NOMO-1 treated with DMSO at 0.1 percent for 48 hours (cell line): ENCODE measurements around the gene SMARCE1.

Experiments used
- DNase-seq: peaks from one replicate; lab custom pipeline; 2025; ENCODE audit not compliant: unreplicated experiment; lab: John Stamatoyannopoulos, UW

SMARCE1 gene

DNA sequence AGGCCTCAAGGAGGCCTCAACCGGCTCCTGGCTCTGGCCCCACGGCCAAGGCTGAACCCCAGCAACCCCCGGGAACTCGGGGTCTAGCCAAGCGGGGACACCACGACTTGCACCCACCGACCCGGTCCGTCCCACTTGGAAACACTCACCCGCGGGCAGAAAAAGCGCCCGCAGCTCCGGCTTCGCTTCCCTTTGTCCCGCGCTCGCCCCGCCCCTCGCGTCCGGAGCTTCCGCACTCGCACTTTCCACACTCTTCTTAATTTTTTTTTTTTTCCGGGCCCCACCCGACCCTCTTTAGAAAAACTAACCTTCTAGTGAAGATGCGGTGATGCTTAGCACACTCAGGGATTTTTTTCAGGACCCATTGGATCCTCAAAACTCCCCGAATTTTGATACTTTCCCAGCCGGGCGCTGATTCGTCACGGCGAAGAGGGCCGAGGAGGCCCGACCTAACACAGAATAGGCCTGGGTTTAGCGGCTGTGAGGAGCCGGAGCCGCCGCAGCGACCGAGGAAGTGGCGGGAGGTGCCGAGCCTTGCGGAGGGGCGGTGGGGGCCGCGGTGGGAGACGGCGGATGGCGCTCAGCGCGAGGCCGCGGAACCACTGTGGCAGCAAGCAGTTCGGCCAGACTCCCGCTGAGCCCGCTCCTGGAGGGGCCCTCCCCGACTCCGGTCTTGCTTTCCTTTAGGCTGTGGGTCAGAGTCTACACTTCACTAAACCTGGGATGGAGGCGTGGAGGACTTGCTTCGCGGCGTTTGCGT lies at the start of gene SMARCE1:
Gene SMARCE1, minus strand, starts transcription at position 195 of the 760 bp plus-strand sequence. CDS start 2,016 bp downstream, outside the sequence.
- peak; percentile 55 for DNase-seq

- DNase-seq = no peak
Observed at GRCh38 chr17:40697297-40697696, 49.7 kb upstream of the SMARCE1 start.

- DNase-seq = no peak
Observed at GRCh38 chr17:40696651-40697072, 49.0 kb upstream of the SMARCE1 start.

GRCh38 chr17:40695874-40696472 lies 48.4 kb upstream of the SMARCE1 start:
- no peak for DNase-seq

DNA sequence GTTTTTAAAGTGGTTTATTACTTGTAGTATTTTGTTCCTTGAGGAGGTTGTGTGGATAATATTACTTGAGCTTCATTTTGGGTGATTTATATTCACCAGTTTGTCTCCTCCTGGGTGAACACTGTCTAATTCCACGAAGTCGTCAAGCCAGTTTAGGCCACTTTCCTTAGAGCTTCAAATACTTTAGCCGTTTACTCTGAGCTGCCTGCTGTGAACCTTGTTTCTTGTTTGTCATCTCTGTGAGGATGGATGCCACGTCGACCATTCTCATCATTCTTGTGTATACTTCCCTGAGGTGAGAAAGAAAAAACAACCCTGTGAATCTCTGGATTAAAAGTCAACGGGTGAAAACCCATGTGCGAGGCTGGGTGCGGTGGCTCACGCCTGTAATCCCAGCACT lies 47.0 kb upstream of the SMARCE1 start:
- DNase-seq = no peak

DNA sequence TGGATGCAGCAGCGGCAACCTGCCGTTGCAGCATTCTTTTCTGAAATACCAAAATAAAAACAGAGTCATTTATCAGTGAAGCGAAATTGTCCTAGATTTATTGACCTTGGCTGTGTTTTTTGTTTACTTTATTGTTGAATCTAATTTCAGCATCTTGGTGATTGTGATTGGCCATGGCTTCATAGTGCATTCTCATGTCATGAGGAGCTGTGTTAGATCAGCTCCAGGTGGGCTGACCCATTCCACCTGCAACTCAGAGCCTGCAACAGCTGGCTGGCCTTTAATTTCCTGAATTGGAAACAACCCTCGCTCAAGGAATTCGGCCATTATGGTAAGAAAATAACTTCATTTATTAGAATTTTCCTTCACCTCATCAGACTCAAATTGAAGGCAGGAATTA lies 39.5 kb upstream of the SMARCE1 start:
- DNase-seq = no peak

DNA sequence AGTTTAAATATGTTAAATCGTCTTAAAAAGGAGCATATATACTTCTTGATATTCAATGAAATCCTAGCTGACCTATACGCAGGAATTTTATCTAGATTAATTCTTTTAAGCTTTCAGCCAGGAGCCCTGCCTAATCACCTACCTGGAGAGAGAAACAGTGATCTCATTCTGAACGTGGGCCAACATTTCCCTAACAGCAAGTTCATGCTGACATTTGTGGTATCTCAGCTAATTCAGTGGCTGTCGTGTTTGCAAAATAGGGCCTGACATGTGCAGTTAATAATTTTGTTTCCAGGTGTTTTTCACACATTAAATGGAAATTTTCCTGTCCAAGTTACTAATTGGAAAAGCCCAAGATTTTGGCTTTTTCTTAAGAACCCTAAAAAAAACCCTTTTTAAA lies 38.6 kb upstream of the SMARCE1 start:
- DNase-seq = no peak

GRCh38 chr17:40680998-40681397 lies 33.4 kb upstream of the SMARCE1 start:
- no peak for DNase-seq

GRCh38 chr17:40679523-40679907 lies 31.9 kb upstream of the SMARCE1 start:
- peak; percentile 44 for DNase-seq

DNA sequence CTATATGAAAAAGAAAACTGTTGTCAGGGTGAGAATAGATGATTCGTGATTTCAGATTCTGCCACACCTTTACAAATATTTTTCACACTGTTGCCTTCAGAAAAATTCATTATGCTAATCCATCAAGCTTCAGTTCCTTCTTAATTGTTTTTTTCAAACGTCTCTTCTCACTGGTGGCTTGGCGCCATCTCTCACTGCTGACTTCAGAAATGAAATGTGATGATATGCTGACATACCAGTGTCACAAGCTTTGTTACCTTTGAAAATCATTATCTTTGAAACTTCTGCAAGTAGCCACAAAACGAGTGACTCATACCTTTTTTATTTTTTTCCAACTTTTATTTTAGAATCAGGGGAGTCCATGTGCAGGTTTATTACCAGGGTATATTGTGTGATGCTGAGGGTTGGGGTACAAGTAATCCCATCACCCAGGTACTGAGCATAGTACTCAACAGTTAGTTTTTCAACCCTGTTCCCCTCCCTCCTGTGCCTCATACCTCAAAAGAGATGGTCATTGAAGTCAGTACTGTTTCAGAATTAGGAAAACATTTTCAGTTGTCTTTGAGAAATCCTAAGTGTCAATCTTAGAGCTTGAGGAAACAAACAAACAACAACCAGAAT lies 31.4 kb upstream of the SMARCE1 start:
- DNase-seq = peak; percentile 43

- DNase-seq = peak; percentile 95
Observed at GRCh38 chr17:40675905-40676304, 28.3 kb upstream of the SMARCE1 start.

- DNase-seq = no peak
Observed at GRCh38 chr17:40672654-40673053, 25.0 kb upstream of the SMARCE1 start.

DNA sequence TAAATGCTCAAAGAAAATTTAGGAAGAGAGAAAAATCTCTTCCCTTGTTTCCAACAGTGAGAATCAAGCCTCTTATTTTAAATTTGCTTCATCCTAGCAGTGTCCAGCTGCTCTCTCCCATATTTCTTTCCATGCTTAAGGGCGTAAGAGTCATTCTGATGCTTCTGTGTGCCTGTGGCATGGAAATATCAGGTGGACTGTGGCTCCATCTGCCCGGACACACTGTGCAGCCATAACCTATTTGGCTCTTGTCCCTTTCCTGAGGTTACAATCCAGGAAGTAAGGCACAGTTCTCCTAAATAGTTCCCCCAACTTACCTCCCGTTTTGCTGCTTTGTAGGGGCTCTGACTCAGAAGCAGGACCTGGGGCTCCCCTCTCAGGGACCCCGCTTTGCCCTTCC lies 23.7 kb upstream of the SMARCE1 start:
- DNase-seq = no peak

GRCh38 chr17:40666331-40666730 lies 18.7 kb upstream of the SMARCE1 start:
- no peak for DNase-seq

GRCh38 chr17:40664582-40665333 lies 17.1 kb upstream of the SMARCE1 start, which contains the start of gene KRT222:
Gene KRT222 (minus strand): TSS chr17:40665177. CDS start chr17:40665099, 78 bp downstream.
- no peak for DNase-seq

GRCh38 chr17:40663252-40663651 lies 15.6 kb upstream of the SMARCE1 start:
- DNase-seq = no peak

DNA sequence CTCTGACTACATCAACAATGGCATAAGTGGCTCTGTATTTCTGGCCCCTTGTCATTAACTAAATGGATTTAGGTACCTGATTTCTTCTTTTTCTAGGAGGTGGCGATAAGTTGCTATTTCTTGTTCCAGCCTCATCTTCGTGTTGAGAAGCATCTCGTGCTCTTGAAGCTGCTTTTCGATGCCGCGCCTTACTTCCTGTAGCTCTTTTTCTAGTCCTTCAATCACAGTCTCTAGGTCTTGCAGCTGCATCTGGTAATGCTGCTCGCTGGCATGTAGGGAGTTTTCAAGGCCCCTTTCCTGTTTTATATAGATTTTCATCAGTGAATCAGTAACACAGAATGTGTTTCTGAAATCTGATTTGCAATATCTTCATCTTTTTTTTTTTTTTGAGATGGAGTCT lies 12.3 kb upstream of the SMARCE1 start:
- no peak for DNase-seq

- DNase-seq = no peak
Observed at GRCh38 chr17:40658396-40658795, 10.8 kb upstream of the SMARCE1 start.

DNA sequence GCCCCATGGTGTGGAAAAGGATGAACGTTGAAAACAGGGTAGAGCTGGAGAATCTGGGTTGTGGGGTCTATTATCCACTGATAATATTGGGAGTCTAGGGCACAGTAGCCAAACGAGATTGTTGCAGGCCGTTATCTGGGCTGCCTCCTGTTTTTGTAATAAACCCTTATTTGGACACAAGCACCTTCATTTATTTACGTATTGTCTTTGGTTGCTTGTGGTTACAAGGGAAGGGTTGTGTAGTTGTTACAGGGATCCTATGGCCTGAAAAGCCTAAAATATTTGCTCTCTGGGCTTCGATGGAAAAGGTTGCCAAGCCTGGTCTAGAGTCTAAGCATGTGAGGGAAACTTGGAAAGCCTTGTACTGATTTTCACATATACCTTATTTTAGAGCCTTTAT lies 4.3 kb upstream of the SMARCE1 start:
- DNase-seq = no peak

DNA sequence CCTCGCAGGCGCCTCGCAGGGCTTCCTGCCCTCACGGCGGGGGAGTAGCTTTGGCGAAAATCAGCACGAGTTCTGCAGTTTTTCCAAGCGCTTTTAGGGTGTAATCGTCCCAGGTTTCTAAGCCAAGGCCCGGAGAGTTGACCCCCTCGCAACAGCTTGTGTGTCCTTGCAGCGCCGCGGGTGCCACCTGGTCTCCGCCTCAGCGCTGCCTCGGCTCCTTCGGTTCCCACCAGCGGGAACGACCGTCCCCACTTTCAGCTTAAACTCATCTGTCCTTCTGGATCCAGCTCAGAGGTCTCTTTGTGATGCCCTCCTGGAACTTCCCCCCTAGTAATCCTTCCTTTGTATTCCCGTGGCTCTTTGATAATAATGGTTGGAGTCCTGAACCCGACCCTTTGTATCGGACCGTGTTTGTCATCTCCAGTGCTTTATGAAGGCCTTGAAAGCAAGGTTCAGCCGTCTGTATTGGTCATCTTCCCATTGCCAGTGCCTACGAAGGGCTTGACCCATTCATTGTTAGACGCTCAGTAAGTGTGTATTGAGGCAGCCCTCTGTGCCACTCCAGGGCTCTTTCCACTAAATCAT lies 858 bp upstream of the SMARCE1 start:
- DNase-seq = peak; percentile 22
